HG03378 (cell line): ENCODE measurements around the gene CD2.
"Not testable (repeated sequence)": the region's sequence is repeated elsewhere in the genome, so short reads cannot be mapped to it uniquely, and the experiment has no call there.

Source experiments
- ATAC-seq: cut with Tn5 transposase; IDR thresholded peaks from one replicate; pipeline ENCODE4 v1.9.1; 2021; ENCODE audit warnings: mild to moderate bottlenecking, moderate library complexity; ENCODE audit not compliant: unreplicated experiment

CD2 gene

GRCh38 chr1:116731439-116731838 lies 22.8 kb upstream of the CD2 start:
- ATAC-seq = no peak

DNA sequence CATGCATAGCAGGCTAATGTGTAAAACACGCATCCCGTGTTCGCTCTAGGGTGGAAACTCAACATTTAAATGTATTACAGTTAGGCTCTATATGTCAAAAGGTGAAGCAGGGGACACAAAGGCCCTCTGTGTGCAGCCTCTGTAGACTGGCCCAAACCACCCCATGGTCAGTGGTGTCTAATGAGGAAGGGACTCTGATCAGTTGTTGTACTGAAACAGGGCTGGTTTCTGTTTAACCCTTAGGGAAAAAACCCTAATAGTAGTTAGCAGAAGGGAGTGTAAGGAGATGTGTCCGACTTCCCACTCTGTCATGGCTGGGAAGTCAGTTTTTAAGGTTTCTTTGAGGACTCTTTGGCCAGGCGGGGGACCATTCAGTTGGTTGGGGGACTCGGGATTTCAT lies 21.5 kb upstream of the CD2 start:
- ATAC-seq = no peak

- no peak for ATAC-seq
These were observed 20.5 kb upstream of the CD2 start for GRCh38 chr1:116733476-116734365.

DNA sequence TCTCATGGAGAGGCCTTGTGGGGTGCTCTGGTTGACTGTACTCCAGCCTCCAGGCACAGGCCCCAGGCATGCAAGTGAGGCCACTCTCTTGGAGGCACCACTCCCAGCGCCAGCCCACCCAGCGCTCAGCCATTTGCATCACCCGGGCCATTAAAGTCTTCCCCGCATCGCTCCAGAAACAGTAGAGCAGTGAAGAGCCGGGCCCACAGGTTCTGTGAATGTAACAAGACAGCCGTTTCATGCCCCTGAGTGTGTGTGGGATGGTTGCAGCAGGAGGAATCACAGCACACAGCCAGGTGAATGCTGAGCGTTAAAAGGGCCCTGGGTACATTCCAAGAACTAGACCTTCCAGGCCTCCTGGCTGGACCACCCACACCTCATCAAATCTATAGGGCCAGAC lies 19.0 kb upstream of the CD2 start:
- no peak for ATAC-seq

DNA sequence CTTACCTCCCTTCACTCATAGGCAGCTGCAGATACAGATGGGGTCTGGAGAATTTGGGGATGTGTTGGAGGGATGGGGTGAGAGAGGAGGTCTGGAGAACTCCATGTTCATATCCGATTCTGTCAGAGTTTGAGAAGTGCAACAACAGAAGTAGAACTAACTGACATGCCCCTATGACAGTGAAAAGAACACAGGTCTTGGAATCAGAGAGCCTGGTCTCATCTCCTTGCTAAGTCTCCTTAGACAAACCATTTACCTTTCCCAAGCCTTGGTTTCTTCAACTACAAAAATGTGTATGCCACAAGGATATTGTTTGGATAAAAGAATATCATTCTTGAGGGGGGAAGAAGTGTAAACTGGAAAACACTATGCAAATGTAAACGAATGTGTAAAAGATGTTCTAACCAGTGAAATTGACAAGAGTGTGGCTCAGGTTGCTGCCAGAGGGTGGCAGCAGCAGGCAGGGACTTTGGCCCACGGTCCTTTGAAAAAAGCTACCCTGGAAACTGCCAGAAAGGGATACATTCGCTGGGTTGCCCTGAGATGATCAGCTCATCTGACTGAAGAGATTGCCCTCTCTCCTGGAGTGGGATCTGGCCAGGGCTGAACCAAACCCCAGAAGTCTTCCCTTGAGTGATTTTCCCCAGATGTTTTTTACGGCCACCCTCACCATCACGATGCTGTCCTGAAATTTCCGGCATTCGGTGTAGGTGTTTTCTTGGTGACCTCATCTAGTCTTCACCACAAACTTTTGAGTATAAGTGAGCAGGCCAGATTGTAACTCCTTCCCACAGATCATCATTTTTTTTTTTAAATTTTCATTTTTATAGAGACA lies 17.0 kb upstream of the CD2 start:
- peak; percentile 39 for ATAC-seq

GRCh38 chr1:116737855-116738321 lies 16.3 kb upstream of the CD2 start:
- peak; percentile 36 for ATAC-seq

DNA sequence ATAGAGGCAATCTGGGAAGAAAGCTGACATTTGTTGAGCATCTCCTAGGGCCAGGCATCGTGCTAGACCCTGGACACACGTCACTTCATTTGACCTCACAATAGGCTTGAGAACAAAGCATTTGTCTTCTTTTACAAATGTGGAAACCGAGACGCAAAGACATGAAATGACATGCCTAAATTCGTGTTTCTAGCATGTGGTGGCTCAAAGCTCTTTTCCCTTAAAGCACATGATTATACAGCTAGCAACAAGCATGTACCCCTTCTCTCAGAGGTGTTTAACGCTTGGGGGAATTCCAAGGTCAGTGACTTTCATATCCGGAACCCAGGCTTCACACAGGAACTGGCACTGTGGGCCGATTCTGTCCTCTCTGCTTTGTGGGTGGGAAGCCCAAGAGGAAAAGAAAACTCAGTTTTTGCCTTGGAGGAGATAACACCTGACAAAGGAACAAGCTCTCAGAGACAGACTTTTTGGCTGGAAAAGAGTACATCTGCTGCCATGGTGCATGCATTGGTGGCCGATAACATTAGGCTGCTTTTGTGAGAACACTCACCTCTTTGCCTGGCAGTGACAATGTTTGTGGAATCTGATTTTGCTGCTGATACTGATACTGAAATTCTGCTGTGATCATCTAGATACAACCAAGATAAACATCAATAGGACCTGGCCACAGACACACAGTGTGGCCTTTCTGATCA lies 15.4 kb upstream of the CD2 start:
- ATAC-seq = peak; percentile 64

DNA sequence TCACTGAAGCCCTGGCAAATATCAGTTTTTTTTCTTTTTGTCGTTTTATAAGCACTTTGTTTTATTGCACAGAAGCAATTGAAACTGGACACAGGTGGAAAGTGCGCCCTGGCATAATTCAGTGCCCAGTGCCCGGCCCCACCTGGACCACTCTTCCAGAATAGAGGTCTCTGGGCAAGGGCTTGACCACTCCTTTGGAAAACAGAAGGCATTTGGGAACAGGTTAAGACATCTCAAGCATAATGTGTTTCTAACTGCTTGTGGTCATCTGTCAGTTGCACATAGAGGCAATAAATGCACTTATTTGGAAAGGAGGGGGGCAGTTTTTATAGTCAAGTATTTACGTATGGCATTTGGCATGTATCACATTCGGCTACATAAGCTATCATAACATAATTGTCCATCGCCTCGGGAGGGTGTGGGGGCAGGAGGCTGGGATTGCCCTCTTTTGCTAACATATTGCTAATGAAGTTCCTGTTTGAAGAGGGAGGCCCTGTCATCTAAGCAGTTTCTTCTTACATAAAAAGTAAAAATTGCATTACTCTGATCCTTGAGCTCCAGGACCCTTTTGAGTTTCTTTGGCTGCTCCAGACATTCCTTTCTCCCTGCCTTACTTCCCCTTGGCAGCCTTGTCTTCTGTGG lies 14.7 kb upstream of the CD2 start:
- ATAC-seq = no peak

GRCh38 chr1:116740296-116740695 lies 13.9 kb upstream of the CD2 start:
- ATAC-seq = no peak

- ATAC-seq = no peak
These were observed 13.5 kb upstream of the CD2 start for GRCh38 chr1:116740746-116741145.

GRCh38 chr1:116741836-116742565 lies 12.2 kb upstream of the CD2 start:
- ATAC-seq = no peak

GRCh38 chr1:116743535-116743934 lies 10.7 kb upstream of the CD2 start:
- ATAC-seq = no peak

GRCh38 chr1:116748272-116748671 lies 6.0 kb upstream of the CD2 start:
- no peak for ATAC-seq

GRCh38 chr1:116751146-116751545 lies 3.1 kb upstream of the CD2 start:
- no peak for ATAC-seq

- no peak for ATAC-seq
These were observed 2.6 kb upstream of the CD2 start for GRCh38 chr1:116751621-116752020.

DNA sequence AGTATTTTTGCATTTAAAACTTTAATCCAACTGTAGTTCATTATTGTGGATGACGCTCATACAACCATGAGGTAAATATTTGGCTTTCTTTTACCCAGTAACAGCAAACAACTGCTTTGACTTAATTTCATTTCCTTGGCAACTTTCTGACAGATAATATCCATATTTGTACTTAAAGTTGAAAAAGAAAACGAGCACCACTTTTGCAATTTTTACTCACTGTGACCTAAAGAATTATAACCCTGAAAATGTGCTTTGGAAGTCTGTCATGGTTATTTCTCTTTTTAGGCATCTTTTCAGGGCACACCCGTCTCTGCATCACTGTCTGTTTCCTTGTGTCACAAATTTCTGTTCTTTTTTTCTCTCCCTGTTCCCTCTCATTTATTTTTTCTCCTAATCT lies 918 bp upstream of the CD2 start:
- ATAC-seq = no peak

DNA sequence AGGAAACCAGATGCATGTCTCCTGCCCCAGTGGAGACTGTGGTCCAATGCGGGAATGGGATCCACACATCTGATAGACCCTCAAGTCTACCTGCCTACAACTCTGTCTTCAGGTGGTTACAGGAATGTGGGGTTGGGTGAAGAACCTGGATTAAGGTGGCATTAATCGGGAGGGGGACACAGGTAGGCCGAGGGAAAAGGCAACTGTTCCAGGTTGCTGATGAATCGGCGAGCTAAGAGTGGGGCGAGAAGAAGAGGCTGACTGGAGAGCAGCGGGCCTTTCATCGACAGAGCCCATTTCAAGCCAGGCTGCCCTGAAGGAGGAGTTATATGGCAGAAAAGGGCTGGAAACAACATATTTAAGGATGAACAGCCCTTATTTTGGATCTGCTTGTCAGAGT lies 836 bp downstream of the CD2 start:
- ATAC-seq = no peak

GRCh38 chr1:116755681-116756080 lies 1.5 kb downstream of the CD2 start:
- no peak for ATAC-seq

GRCh38 chr1:116756092-116756491 lies 1.9 kb downstream of the CD2 start:
- ATAC-seq = not testable (repeated sequence)

GRCh38 chr1:116758456-116758815 lies 4.2 kb downstream of the CD2 start:
- not testable (repeated sequence) for ATAC-seq
